Measurements from ENCODE around the gene RETREG3.
"Not testable (repeated sequence)": the region's sequence is repeated elsewhere in the genome, so short reads cannot be mapped to it uniquely, and the experiment has no call there.

The RETREG3 gene

DNA sequence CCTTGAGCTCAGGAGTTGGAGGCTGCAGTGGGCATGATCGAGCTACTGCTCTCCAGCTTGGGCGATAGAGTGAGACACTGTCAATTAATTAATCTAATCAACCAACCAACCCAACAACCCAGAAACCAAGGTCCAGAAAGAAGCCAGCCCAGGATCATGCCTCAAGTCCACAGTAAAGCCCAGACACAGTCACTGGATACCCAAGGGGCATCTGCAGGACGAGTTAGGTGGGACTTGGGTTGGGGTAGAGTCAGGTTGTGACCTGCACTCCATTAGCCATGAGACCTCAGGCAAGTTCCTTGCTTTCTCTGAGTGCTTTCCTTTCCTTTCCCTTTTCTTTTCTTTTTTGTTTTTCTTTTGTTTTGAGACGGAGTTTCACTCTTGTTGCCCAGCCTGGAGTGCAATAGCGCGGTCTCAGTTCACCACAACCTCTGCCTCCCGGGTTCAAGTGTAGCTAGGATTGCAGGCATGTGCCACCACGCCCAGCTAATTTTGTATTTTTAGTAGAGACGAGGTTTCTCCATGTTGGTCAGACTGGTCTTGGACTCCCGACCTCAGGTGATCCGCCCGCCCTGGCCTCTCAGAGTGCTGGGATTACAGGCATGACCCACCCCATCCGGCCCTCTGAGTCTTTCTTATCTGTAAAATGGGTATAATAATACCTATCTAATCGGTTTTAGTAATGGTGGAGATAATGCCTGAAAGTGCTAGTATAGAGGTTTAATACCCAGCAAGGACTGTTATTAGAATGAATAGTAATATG, 60.0 kb downstream of the RETREG3 start:
- Histone ChIP-seq H3K9ac (ENCODE audit: low read length) (no peak overlapping the region), H3K36me3 (ENCODE audit: control insufficient read depth, insufficient read depth, low read length) (peaks cover 2% of the 10 kb centered on the region), H3K4me1 (ENCODE audit: control insufficient read depth, insufficient read depth, low read length) (peaks cover 7% of the 10 kb centered on the region), H3K4me3 (ENCODE audit: low read length) (no peak overlapping the region), H3K27ac (ENCODE audit: low read depth, low read length) (no peak overlapping the region), H3K27me3 (ENCODE audit: control insufficient read depth, insufficient read depth, low read length) (no peaks in the 10 kb centered on the region)

- no peak overlapping the region for H3K9ac ChIP-seq (ENCODE audit: low read length)
- H3K4me1 ChIP-seq (ENCODE audit: control insufficient read depth, insufficient read depth, low read length): no peaks in the 10 kb centered on the region
- H3K27me3 ChIP-seq (ENCODE audit: control insufficient read depth, insufficient read depth, low read length): no peaks in the 10 kb centered on the region
- peaks cover 2% of the 10 kb centered on the region for H3K36me3 ChIP-seq (ENCODE audit: control insufficient read depth, insufficient read depth, low read length)
- no peak overlapping the region for H3K4me3 ChIP-seq (ENCODE audit: low read length)
- no peak overlapping the region for H3K27ac ChIP-seq (ENCODE audit: low read depth, low read length)
These were observed 60.9 kb downstream of the RETREG3 start for GRCh38 chr17:42548070-42548837.

GRCh38 chr17:42547698-42548069, 61.5 kb downstream of the RETREG3 start:
- Histone ChIP-seq H3K27ac (ENCODE audit: low read depth, low read length) (no peak overlapping the region), H3K27me3 (ENCODE audit: control insufficient read depth, insufficient read depth, low read length) (no peaks in the 10 kb centered on the region), H3K9ac (ENCODE audit: low read length) (no peak overlapping the region), H3K36me3 (ENCODE audit: control insufficient read depth, insufficient read depth, low read length) (peaks cover 2% of the 10 kb centered on the region), H3K4me3 (ENCODE audit: low read length) (no peak overlapping the region), H3K4me1 (ENCODE audit: control insufficient read depth, insufficient read depth, low read length) (no peaks in the 10 kb centered on the region)

DNA sequence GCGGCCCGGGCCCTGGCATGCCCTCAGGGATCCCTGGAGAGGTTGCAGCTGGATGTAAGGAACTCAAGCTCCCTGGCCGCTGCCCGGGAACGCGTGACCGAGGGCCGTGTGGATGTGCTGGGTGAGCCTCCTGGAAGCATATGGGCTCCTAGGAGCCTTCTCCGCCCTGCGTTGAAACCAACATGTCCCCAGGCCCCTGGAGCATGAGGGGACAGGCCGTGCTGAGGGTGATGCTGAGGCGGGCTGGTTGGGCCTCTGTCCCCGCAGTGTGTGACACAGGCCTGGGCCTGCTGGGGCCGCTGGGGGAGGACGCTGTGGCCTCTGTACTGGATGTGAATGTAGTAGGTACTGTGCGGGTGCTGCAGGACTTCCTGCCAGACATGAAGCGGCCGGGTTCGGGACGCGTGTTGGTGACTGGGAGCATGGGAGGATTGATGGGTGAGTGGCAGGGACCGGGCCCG, 62.1 kb downstream of the RETREG3 start:
- Histone ChIP-seq H3K9ac (ENCODE audit: low read length) (no peak overlapping the region), H3K4me1 (ENCODE audit: control insufficient read depth, insufficient read depth, low read length) (no peaks in the 10 kb centered on the region), H3K27ac (ENCODE audit: low read depth, low read length) (no peak overlapping the region), H3K27me3 (ENCODE audit: control insufficient read depth, insufficient read depth, low read length) (no peaks in the 10 kb centered on the region), H3K4me3 (ENCODE audit: low read length) (no peak overlapping the region), H3K36me3 (ENCODE audit: control insufficient read depth, insufficient read depth, low read length) (peaks cover 2% of the 10 kb centered on the region)

DNA sequence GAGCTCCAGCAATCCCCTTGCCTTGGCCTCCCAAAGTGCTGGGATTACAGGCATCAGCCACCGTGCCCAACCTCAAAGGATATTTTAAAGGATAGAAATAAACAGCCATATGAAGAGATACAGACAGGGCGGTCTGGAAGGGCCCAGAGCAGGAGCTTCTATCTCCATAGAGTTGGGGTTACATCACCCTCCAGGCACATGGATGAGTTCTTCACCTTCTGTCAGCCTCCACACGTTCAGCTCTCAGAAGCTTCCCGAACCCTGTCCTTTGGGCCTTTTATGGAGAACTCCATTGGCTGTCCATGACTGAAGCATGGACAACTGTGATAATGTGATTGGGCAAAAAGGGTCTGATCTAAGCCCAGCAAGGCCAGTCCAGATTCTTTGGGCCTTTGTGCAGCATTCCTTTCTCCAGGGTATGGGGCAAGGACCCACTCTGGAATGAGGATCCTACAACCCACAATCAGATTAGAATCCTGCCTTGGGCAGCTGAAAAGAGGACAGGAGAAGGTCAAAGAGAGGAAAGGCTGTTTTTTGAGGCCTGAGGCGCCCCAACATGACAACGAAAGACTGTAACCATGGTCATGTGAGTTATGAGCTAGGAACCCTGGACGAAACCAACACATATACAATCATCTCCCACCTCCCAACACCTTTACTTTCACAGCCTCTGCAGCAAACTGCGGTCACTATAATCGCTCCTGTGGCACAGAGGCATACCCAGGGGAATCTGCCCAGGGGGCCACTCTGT, 63.2 kb downstream of the RETREG3 start:
- not testable (repeated sequence) for H3K27ac ChIP-seq (ENCODE audit: low read depth, low read length); H3K4me1 ChIP-seq (ENCODE audit: control insufficient read depth, insufficient read depth, low read length); H3K27me3 ChIP-seq (ENCODE audit: control insufficient read depth, insufficient read depth, low read length); H3K4me3 ChIP-seq (ENCODE audit: low read length); H3K9ac ChIP-seq (ENCODE audit: low read length); H3K36me3 ChIP-seq (ENCODE audit: control insufficient read depth, insufficient read depth, low read length)

DNA sequence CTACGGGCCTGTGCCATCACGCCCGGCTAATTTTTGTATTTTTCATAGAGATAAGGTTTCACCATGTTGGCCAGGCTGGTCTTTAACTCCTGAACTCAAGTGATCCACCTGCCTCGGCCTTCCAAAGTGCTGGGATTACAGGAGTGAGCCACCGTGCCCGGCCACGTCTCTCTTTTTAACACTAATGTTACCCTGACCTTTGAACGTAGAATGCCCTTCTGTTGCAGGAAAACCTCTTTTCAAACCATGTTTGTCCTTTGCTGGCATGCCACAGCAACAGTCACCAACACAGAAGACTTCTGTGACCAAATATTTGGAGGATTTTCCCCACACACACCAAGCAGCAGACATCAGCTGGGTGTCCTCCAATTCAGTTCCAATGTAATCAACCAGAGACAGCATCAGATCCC, 64.3 kb downstream of the RETREG3 start:
- Histone ChIP-seq H3K4me1 (ENCODE audit: control insufficient read depth, insufficient read depth, low read length) (no peaks in the 10 kb centered on the region), H3K9ac (ENCODE audit: low read length) (no peak overlapping the region), H3K27me3 (ENCODE audit: control insufficient read depth, insufficient read depth, low read length) (no peaks in the 10 kb centered on the region), H3K27ac (ENCODE audit: low read depth, low read length) (no peak overlapping the region), H3K36me3 (ENCODE audit: control insufficient read depth, insufficient read depth, low read length) (peaks cover 2% of the 10 kb centered on the region), H3K4me3 (ENCODE audit: low read length) (no peak overlapping the region)

GRCh38 chr17:42543190-42544079, 65.7 kb downstream of the RETREG3 start:
- peaks cover 10% of the 10 kb centered on the region for H3K36me3 ChIP-seq (ENCODE audit: control insufficient read depth, insufficient read depth, low read length)
- no peak overlapping the region for H3K4me3 ChIP-seq (ENCODE audit: low read length)
- no peak overlapping the region for H3K9ac ChIP-seq (ENCODE audit: low read length)

DNA sequence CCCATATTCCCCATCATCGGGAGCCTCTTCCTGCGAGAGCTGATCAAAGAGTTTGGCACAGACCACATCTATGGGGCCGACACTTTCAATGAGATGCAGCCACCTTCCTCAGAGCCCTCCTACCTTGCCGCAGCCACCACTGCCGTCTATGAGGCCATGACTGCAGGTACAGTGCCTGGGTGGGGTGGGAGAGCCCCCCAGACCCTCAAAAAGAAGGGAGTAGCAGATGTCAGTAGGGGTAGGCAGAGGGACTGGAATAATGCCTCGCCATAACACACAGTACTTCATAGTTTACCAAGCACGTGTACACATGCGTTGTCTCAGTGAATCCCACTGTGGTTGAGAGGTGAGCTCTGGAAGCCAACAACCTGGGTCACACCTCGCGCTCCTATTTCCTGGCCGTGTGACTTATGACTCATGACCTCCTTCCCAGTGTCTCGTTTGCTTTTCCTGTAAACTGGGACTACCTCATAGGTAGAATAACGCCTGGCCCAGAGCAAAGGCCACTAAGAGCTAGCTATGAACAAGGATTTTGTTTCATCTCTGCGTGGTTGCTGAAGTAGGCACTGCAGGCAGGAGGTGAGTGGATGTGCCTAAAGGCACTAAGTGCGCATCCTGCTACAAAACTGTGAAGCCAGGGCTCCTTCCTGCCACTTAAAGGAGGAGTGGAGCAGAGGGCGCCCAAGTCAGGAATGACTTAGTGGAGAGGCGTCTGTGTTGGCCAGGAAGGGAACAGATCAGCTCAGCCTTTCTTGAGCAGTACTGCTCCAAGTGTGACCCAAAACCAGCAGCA, 67.9 kb downstream of the RETREG3 start:
- no peak overlapping the region for H3K9ac ChIP-seq (ENCODE audit: low read length)
- H3K4me3 ChIP-seq (ENCODE audit: low read length): no peak overlapping the region
- peaks cover 10% of the 10 kb centered on the region for H3K36me3 ChIP-seq (ENCODE audit: control insufficient read depth, insufficient read depth, low read length)
- no peaks in the 10 kb centered on the region for H3K27me3 ChIP-seq (ENCODE audit: control insufficient read depth, insufficient read depth, low read length)
- no peak overlapping the region for H3K27ac ChIP-seq (ENCODE audit: low read depth, low read length)
- peaks cover 6% of the 10 kb centered on the region for H3K4me1 ChIP-seq (ENCODE audit: control insufficient read depth, insufficient read depth, low read length)

More at GRCh38 chr17:42543190-42544079, 65.7 kb downstream of the RETREG3 start:
- Histone ChIP-seq H3K4me1 (ENCODE audit: control insufficient read depth, insufficient read depth, low read length) (no peaks in the 10 kb centered on the region), H3K27me3 (ENCODE audit: control insufficient read depth, insufficient read depth, low read length) (no peaks in the 10 kb centered on the region), H3K27ac (ENCODE audit: low read depth, low read length) (no peak overlapping the region)

- not testable (repeated sequence) for H3K27ac ChIP-seq (ENCODE audit: low read depth, low read length); H3K4me1 ChIP-seq (ENCODE audit: control insufficient read depth, insufficient read depth, low read length); H3K27me3 ChIP-seq (ENCODE audit: control insufficient read depth, insufficient read depth, low read length); H3K9ac ChIP-seq (ENCODE audit: low read length); H3K4me3 ChIP-seq (ENCODE audit: low read length)
- H3K36me3 ChIP-seq (ENCODE audit: control insufficient read depth, insufficient read depth, low read length): peaks cover 10% of the 10 kb centered on the region
These were observed 68.6 kb downstream of the RETREG3 start for GRCh38 chr17:42540558-42540957.

DNA sequence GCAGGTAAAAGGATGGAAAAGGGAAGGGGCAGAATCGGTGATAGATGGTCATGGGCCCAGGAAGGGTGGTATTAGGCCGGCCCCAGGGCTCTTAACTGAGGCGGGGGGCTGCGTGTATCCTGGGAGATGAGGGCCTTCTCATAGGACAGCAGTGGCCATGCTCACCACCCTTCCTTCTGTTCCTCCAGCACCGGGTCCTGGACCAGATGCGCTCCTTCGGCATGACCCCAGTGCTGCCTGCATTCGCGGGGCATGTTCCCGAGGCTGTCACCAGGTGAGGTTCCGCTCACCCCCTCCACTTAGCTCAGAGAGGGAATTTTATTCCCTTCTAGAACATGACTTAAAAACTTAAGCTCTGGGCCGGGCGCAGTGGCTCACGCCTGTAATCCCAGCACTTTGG, 70.7 kb downstream of the RETREG3 start:
- Histone ChIP-seq H3K4me1 (ENCODE audit: control insufficient read depth, insufficient read depth, low read length) (peaks cover 12% of the 10 kb centered on the region), H3K27me3 (ENCODE audit: control insufficient read depth, insufficient read depth, low read length) (no peaks in the 10 kb centered on the region), H3K4me3 (ENCODE audit: low read length) (no peak overlapping the region), H3K36me3 (ENCODE audit: control insufficient read depth, insufficient read depth, low read length) (peaks cover 8% of the 10 kb centered on the region), H3K9ac (ENCODE audit: low read length) (no peak overlapping the region), H3K27ac (ENCODE audit: low read depth, low read length) (no peak overlapping the region)

GRCh38 chr17:42537826-42538451, 71.2 kb downstream of the RETREG3 start:
- peaks cover 8% of the 10 kb centered on the region for H3K36me3 ChIP-seq (ENCODE audit: control insufficient read depth, insufficient read depth, low read length)
- H3K4me1 ChIP-seq (ENCODE audit: control insufficient read depth, insufficient read depth, low read length): peaks cover 12% of the 10 kb centered on the region
- no peaks in the 10 kb centered on the region for H3K27me3 ChIP-seq (ENCODE audit: control insufficient read depth, insufficient read depth, low read length)
- no peak overlapping the region for H3K27ac ChIP-seq (ENCODE audit: low read depth, low read length)
- H3K9ac ChIP-seq (ENCODE audit: low read length): no peak overlapping the region
- H3K4me3 ChIP-seq (ENCODE audit: low read length): no peak overlapping the region

All from rectal smooth muscle tissue (tissue), 1 donor.